Right lobe of liver (tissue), 6 donors: ENCODE results near the gene MPEG1. TPM values are rescaled to one million over a fixed set of nuclear protein-coding genes. Genes with fewer than 3 reads are reported as not detected.

Experiments
- ATAC-seq, 4 donors: fragments of 200-7000 bp; cut with Tn5 transposase; one replicate each; pipeline ENCODE4 v1.9.1; 2020; ENCODE audit warnings: mild to moderate bottlenecking in 4 of 4, moderate library complexity in 4 of 4
- DNase-seq, 3 donors: peaks; one replicate each; pipeline ENCODE4 v3.0.0-alpha.2; 2020
- H3K27ac ChIP-seq, 3 donors: fragments of 200-600 bp; one replicate each; pipeline ENCODE4 v1.8.0; 2022
- H3K27me3 ChIP-seq, 2 donors: fragments of 200-600 bp; one replicate each; pipeline ENCODE4 v1.8.0; 2022
- H3K36me3 ChIP-seq, 4 donors: fragments of 200-600 bp; sonication (generic) in 1 of 4; one replicate each; pipeline versions ENCODE4 v1.5.1 to v1.8.0; 2017 to 2022; ENCODE audit warnings: control low read depth in 1 of 4
- H3K4me1 ChIP-seq, 4 donors: fragments of 200-600 bp; sonication (generic) in 1 of 4; one replicate each; pipeline versions ENCODE4 v1.5.1 to v1.8.0; 2017 to 2022; ENCODE audit warnings: control low read depth in 1 of 4
- H3K4me3 ChIP-seq, 3 donors: fragments of 200-600 bp; one replicate each; pipeline ENCODE4 v1.8.0; 2022
- H3K9me3 ChIP-seq, 4 donors: fragments of 200-600 bp; sonication (generic) in 1 of 4; one replicate each; pipeline versions ENCODE4 v1.5.1 to v1.8.0; 2017 to 2022; ENCODE audit warnings: control low read depth in 1 of 4
- POLR2A ChIP-seq: fragments of 450-650 bp; IDR thresholded peaks from one replicate; pipeline ENCODE4 v1.6.1; 2017; ENCODE audit warnings: antibody characterized with exemption, mild to moderate bottlenecking
- WGBS: methylation state at CpG from one replicate; pipeline ENCODE4 v1.1.6; 2018; ENCODE audit warnings: low coverage, low lambda C conversion rate; ENCODE audit not compliant: insufficient coverage; ENCODE audit errors: missing lambda C conversion rate; 5-methylcytosine and 5-hydroxymethylcytosine counted together
- intact Hi-C, 2 donors: fragments of 100-400 bp; cut with DNase I; formaldehyde crosslinking; loops; one replicate each; pipeline versions ENCODE4 v1.11.2 to v1.14.1; 2022
- total RNA-seq, 6 experiments: library from RNA; depleted of rRNA in 2 of 6; stranded (reverse); fragments of >200 nt in 2 of 6; fragmentation: NEBNext Ultra II Directional in 3 of 6; extraction: Animal tissue kit (Norgen Biotek cat#: 25700) in 3 of 6; gene quantifications; one replicate each; pipeline versions ENCODE4 v1.1.0 to v1.2.4, GENCODE V29; 2016 to 2023
- TF ChIP-seq, protein P1 (sequence below), 4 donors: fragments of 200-600 bp in 3 of 4; fragments of 450-650 bp in 1 of 4; IDR thresholded peaks; one replicate each; pipeline versions ENCODE4 v1.5.1 to v1.8.0; 2016 to 2022; ENCODE audit warnings: antibody characterized with exemption in 4 of 4, mild to moderate bottlenecking in 2 of 4
- donor health status: DM: no; HTN: yes; CAD: no.
- donor health status: DM: no; HTN: no; CAD: no.
- donor health status: DM: no; HTN: no; CAD: no.
- donor health status: DM: no; HTN: yes; CAD: no.
- donor health status: DM: no; HTN: yes; CAD: no.

Gene MPEG1
- total RNA-seq, 6 experiments from 2014 or later, result 5.6 to 22.6 (median 7.4) TPM

- WGBS, result 97% methylated on average over 17 of the region's 33 CpGs
- H3K36me3 ChIP-seq, result peaks cover 0 to 4% (median 2%) of the 10 kb centered on the region in 4 donors
- no peak for ATAC-seq
- TF ChIP-seq POLR2A, result no peak
- TF ChIP-seq, protein P1, sequence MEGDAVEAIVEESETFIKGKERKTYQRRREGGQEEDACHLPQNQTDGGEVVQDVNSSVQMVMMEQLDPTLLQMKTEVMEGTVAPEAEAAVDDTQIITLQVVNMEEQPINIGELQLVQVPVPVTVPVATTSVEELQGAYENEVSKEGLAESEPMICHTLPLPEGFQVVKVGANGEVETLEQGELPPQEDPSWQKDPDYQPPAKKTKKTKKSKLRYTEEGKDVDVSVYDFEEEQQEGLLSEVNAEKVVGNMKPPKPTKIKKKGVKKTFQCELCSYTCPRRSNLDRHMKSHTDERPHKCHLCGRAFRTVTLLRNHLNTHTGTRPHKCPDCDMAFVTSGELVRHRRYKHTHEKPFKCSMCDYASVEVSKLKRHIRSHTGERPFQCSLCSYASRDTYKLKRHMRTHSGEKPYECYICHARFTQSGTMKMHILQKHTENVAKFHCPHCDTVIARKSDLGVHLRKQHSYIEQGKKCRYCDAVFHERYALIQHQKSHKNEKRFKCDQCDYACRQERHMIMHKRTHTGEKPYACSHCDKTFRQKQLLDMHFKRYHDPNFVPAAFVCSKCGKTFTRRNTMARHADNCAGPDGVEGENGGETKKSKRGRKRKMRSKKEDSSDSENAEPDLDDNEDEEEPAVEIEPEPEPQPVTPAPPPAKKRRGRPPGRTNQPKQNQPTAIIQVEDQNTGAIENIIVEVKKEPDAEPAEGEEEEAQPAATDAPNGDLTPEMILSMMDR (IDR thresholded peaks at IDR 0.05), result no peak
- intact Hi-C loops, result no loop called here
- H3K27ac ChIP-seq, result no peak overlapping the region
- peaks cover 0 to 38% (median 11%) of the 10 kb centered on the region in 4 donors for H3K4me1 ChIP-seq
- H3K9me3 ChIP-seq, result no peaks in the 10 kb centered on the region
- no peak overlapping the region for H3K4me3 ChIP-seq
- no peaks in the 10 kb centered on the region for H3K27me3 ChIP-seq
- no peak for DNase-seq
These were observed 30.8 kb downstream of the MPEG1 start for GRCh38 chr11:59181746-59182456.

GRCh38 chr11:59180907-59181306 is 31.8 kb downstream of the MPEG1 start:
- TF ChIP-seq, protein P1 (IDR thresholded peaks at IDR 0.05), result no peak
- TF ChIP-seq POLR2A, result no peak
- Histone ChIP-seq H3K27ac (no peak overlapping the region), H3K36me3 (peaks cover 0 to 4% (median 2%) of the 10 kb centered on the region in 4 donors), H3K4me1 (peaks cover 0 to 38% (median 10%) of the 10 kb centered on the region in 4 donors), H3K4me3 (no peak overlapping the region), H3K27me3 (no peaks in the 10 kb centered on the region), H3K9me3 (no peaks in the 10 kb centered on the region)
- 89% methylated on average over 2 of the region's 2 CpGs for WGBS
- intact Hi-C loops, result no loop called here
- no peak for DNase-seq
- ATAC-seq, result no peak

- DNase-seq (no peak), ATAC-seq (no peak)
- Histone ChIP-seq H3K4me1 (peaks cover 0 to 39% (median 10%) of the 10 kb centered on the region in 4 donors), H3K27me3 (no peaks in the 10 kb centered on the region), H3K36me3 (peaks cover 0 to 4% (median 2%) of the 10 kb centered on the region in 4 donors), H3K4me3 (no peak overlapping the region), H3K27ac (no peak overlapping the region), H3K9me3 (no peaks in the 10 kb centered on the region)
- intact Hi-C loops, result no loop called here
- WGBS, result 83% methylated on average over 2 of the region's 2 CpGs
- TF ChIP-seq, protein P1 (IDR thresholded peaks at IDR 0.05), result no peak
- no peak for TF ChIP-seq POLR2A
These were observed 32.5 kb downstream of the MPEG1 start for GRCh38 chr11:59180168-59180776.

DNA sequence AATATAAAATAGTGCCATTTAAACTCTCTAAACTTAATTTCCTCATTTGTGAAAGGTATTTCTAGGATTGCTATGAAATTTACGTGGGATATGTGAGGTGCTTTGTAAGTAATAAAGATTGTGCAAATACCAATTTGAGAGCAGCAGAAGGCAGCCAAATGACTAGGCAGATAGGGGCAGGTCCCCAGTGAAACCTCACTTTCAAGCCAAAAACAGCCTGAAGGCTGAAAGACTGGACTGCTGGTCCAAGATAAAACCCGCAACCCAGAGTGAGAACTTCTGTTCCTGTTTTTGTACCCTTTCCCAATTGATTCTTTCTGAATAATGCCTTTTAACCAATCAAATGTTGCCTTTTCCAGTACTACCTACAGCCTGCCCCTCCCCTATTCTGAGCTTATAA is 33.6 kb downstream of the MPEG1 start:
- Histone ChIP-seq H3K27me3 (no peaks in the 10 kb centered on the region), H3K9me3 (no peaks in the 10 kb centered on the region), H3K36me3 (peaks cover 0 to 4% (median 2%) of the 10 kb centered on the region in 4 donors), H3K27ac (no peak overlapping the region), H3K4me3 (no peak overlapping the region), H3K4me1 (peaks cover 0 to 42% (median 11%) of the 10 kb centered on the region in 4 donors)
- TF ChIP-seq POLR2A, result no peak
- TF ChIP-seq, protein P1 (IDR thresholded peaks at IDR 0.05), result no peak
- 71% methylated on average over 2 of the region's 2 CpGs for WGBS
- ATAC-seq, result no peak
- intact Hi-C loops, result no loop called here
- DNase-seq, result no peak
